Uterus (tissue), 4 donors: ENCODE data around the gene CAMK1D. TPM values are rescaled to one million over a fixed set of nuclear protein-coding genes. Genes with fewer than 3 reads are reported as not detected.

Experiments used
- DNase-seq, 2 donors: peaks; one replicate each; pipeline ENCODE4 v3.0.0-alpha.2; 2019 to 2020
- H3K27ac ChIP-seq, 2 donors: fragments of 200-600 bp; sonication (generic); 1 replicate in 1 of 2; 2 replicates in 1 of 2; pipeline ENCODE4 v1.5.1; 2016 to 2018
- H3K27me3 ChIP-seq, 2 donors: fragments of 200-600 bp; sonication (generic); one replicate each; pipeline ENCODE4 v1.5.1; 2018 to 2019; ENCODE audit warnings: control low read depth in 1 of 2
- H3K36me3 ChIP-seq, 2 donors: fragments of 200-600 bp; sonication (generic); one replicate each; pipeline ENCODE4 v1.5.1; 2019; ENCODE audit warnings: control low read depth in 1 of 2
- H3K4me1 ChIP-seq, 2 donors: fragments of 200-600 bp; sonication (generic); one replicate each; pipeline ENCODE4 v1.5.1; 2018 to 2019; ENCODE audit warnings: control low read depth in 1 of 2
- H3K4me3 ChIP-seq, 2 donors: fragments of 200-600 bp; sonication (generic); 1 replicate in 1 of 2; 2 replicates in 1 of 2; pipeline ENCODE4 v1.5.1; 2018 to 2019; ENCODE audit warnings: mild to moderate bottlenecking in 1 of 2
- H3K9me3 ChIP-seq, 2 donors: fragments of 200-600 bp; sonication (generic); one replicate each; pipeline ENCODE4 v1.5.1; 2019; ENCODE audit warnings: control low read depth in 1 of 2
- CTCF ChIP-seq, 4 experiments: fragments of 200-600 bp in 2 of 4; fragments of 450-650 bp in 2 of 4; sonication (generic) in 2 of 4; IDR thresholded peaks; one replicate each; pipeline ENCODE4 v1.5.1; 2016 to 2019; ENCODE audit warnings: antibody characterized with exemption in 4 of 4, mild to moderate bottlenecking in 2 of 4, moderate library complexity in 1 of 4
- POLR2A ChIP-seq, 2 donors: fragments of 450-650 bp; IDR thresholded peaks; one replicate each; pipeline ENCODE4 v1.6.1; 2016; ENCODE audit warnings: antibody characterized with exemption in 2 of 2, mild to moderate bottlenecking in 1 of 2, moderate library complexity in 1 of 2
- intact Hi-C: fragments of 100-400 bp; cut with DNase I; formaldehyde crosslinking; loops from one replicate; pipeline ENCODE4 v1.15.1; 2023; ENCODE audit warnings: low total_unique reads
- total RNA-seq, 4 donors: library from RNA; depleted of rRNA in 3 of 4; stranded (reverse); fragments of >200 nt in 3 of 4; gene quantifications; one replicate each; pipeline versions ENCODE4 v1.1.0 to v1.2.4, GENCODE V29; 2014 to 2023
- donor health status: DM: yes; HTN: yes; CAD: no.

The CAMK1D gene
- total RNA-seq, 4 donors from 2014 or later, result 3.5 to 48.4 (median 10.8) TPM

GRCh38 chr10:12702215-12702770 lies 352.9 kb downstream of the CAMK1D start:
- H3K4me3 ChIP-seq, result no peak overlapping the region
- no peak overlapping the region for H3K27ac ChIP-seq
- no peak for DNase-seq
- H3K27me3 ChIP-seq, result no peaks in the 10 kb centered on the region
- H3K9me3 ChIP-seq, result no peaks in the 10 kb centered on the region
- TF ChIP-seq CTCF (IDR thresholded peaks at IDR 0.05), result no peak
- TF ChIP-seq POLR2A (IDR thresholded peaks at IDR 0.05), result no peak
- H3K4me1 ChIP-seq, result no peaks in the 10 kb centered on the region
- intact Hi-C loops, result no loop called here
- H3K36me3 ChIP-seq, result no peaks in the 10 kb centered on the region

GRCh38 chr10:12703126-12703525 lies 353.8 kb downstream of the CAMK1D start:
- no peak overlapping the region for H3K4me3 ChIP-seq
- intact Hi-C loops, result no loop called here
- H3K4me1 ChIP-seq, result peaks cover 0 to 5% of the 10 kb centered on the region in 2 donors
- H3K27ac ChIP-seq, result no peak overlapping the region
- H3K27me3 ChIP-seq, result no peaks in the 10 kb centered on the region
- no peaks in the 10 kb centered on the region for H3K36me3 ChIP-seq
- no peaks in the 10 kb centered on the region for H3K9me3 ChIP-seq
- no peak for DNase-seq
- TF ChIP-seq CTCF (IDR thresholded peaks at IDR 0.05), result no peak
- TF ChIP-seq POLR2A (IDR thresholded peaks at IDR 0.05), result no peak

GRCh38 chr10:12703813-12704212 lies 354.5 kb downstream of the CAMK1D start:
- intact Hi-C loops, result no loop called here
- H3K27ac ChIP-seq, result no peak overlapping the region

GRCh38 chr10:12704488-12704887 lies 355.1 kb downstream of the CAMK1D start:
- H3K27me3 ChIP-seq, result no peaks in the 10 kb centered on the region
- TF ChIP-seq POLR2A (IDR thresholded peaks at IDR 0.05) (no peak), CTCF (IDR thresholded peaks at IDR 0.05) (no peak)
- H3K4me3 ChIP-seq, result no peak overlapping the region
- peaks cover 0 to 10% of the 10 kb centered on the region in 2 donors for H3K4me1 ChIP-seq
- no peaks in the 10 kb centered on the region for H3K36me3 ChIP-seq
- no peak for DNase-seq
- intact Hi-C loops, result no loop called here
- H3K27ac ChIP-seq, result no peak overlapping the region
- H3K9me3 ChIP-seq, result no peaks in the 10 kb centered on the region

More at GRCh38 chr10:12703813-12704212, 354.5 kb downstream of the CAMK1D start:
- no peaks in the 10 kb centered on the region for H3K36me3 ChIP-seq
- H3K4me3 ChIP-seq, result no peak overlapping the region
- TF ChIP-seq POLR2A (IDR thresholded peaks at IDR 0.05) (no peak), CTCF (IDR thresholded peaks at IDR 0.05) (no peak)
- DNase-seq, result no peak
- peaks cover 0 to 8% of the 10 kb centered on the region in 2 donors for H3K4me1 ChIP-seq
- no peaks in the 10 kb centered on the region for H3K27me3 ChIP-seq
- no peaks in the 10 kb centered on the region for H3K9me3 ChIP-seq

GRCh38 chr10:12705943-12706342 lies 356.6 kb downstream of the CAMK1D start:
- Histone ChIP-seq H3K27ac (no peak overlapping the region), H3K9me3 (no peaks in the 10 kb centered on the region), H3K36me3 (no peaks in the 10 kb centered on the region), H3K4me1 (peaks cover 0 to 10% of the 10 kb centered on the region in 2 donors), H3K4me3 (no peak overlapping the region), H3K27me3 (no peaks in the 10 kb centered on the region)
- intact Hi-C loops, result no loop called here
- DNase-seq, result no peak
- no peak for TF ChIP-seq POLR2A (IDR thresholded peaks at IDR 0.05)
- no peak for TF ChIP-seq CTCF (IDR thresholded peaks at IDR 0.05)
